Hepatocyte (in vitro differentiated cells): Measurements from ENCODE around the gene PHLPP1. TPM values are rescaled to one million over a fixed set of nuclear protein-coding genes. Genes with fewer than 3 reads are reported as not detected.

ENCODE experiments used
- DNase-seq: peaks from one replicate; pipeline ENCODE4 v3.0.0-alpha.2; 2016; ENCODE audit warnings: low spot score
- H2AFZ ChIP-seq: fragments of 200-600 bp; sonication (generic); 2 replicates; pipeline ENCODE4 v1.6.0; 2016; ENCODE audit warnings: antibody characterized with exemption, mild to moderate bottlenecking
- H3K27ac ChIP-seq: fragments of 200-600 bp; sonication (generic); 2 replicates; pipeline ENCODE4 v1.5.1; 2016; ENCODE audit warnings: mild to moderate bottlenecking
- H3K27me3 ChIP-seq: fragments of 200-600 bp; sonication (generic); 2 replicates; pipeline ENCODE4 v1.6.1; 2016
- H3K36me3 ChIP-seq: fragments of 200-600 bp; sonication (generic); replicated peaks from 2 replicates; pipeline ENCODE4 v1.5.1; 2016; ENCODE audit warnings: low read depth; ENCODE audit not compliant: insufficient read depth
- H3K4me1 ChIP-seq: fragments of 200-600 bp; sonication (generic); 2 replicates; pipeline ENCODE4 v1.5.1; 2016; ENCODE audit warnings: mild to moderate bottlenecking, moderate library complexity; ENCODE audit not compliant: insufficient read depth
- H3K4me2 ChIP-seq: fragments of 200-600 bp; sonication (generic); 2 replicates; pipeline ENCODE4 v1.6.0; 2016
- H3K4me3 ChIP-seq: fragments of 200-600 bp; sonication (generic); 2 replicates; pipeline ENCODE4 v1.5.1; 2016; ENCODE audit warnings: mild to moderate bottlenecking
- H3K79me2 ChIP-seq: fragments of 200-600 bp; sonication (generic); 2 replicates; pipeline ENCODE4 v1.6.0; 2017; ENCODE audit warnings: mild to moderate bottlenecking
- H3K9me2 ChIP-seq: fragments of 200-600 bp; sonication (generic); replicated peaks from 2 replicates; pipeline ENCODE4 v1.6.0; 2017; ENCODE audit warnings: mild to moderate bottlenecking; ENCODE audit not compliant: insufficient read depth
- H3K9me3 ChIP-seq: fragments of 200-600 bp; sonication (generic); 2 replicates; pipeline ENCODE4 v1.5.1; 2016; ENCODE audit warnings: low read depth, mild to moderate bottlenecking
- H4K20me1 ChIP-seq: fragments of 200-600 bp; sonication (generic); 2 replicates; pipeline ENCODE4 v1.6.0; 2016; ENCODE audit warnings: mild to moderate bottlenecking; ENCODE audit not compliant: insufficient read depth, poor library complexity, severe bottlenecking
- CTCF ChIP-seq: fragments of 200-600 bp; sonication (generic); IDR thresholded peaks from 2 replicates; pipeline ENCODE4 v1.5.1; 2016; ENCODE audit warnings: antibody characterized with exemption, mild to moderate bottlenecking; ENCODE audit not compliant: poor library complexity
- EZH2 ChIP-seq: fragments of 200-600 bp; sonication (generic); IDR thresholded peaks from 2 replicates; pipeline ENCODE4 v1.6.1; 2016; ENCODE audit warnings: antibody characterized with exemption, mild to moderate bottlenecking, borderline replicate concordance
- EZH2phosphoT487 ChIP-seq: fragments of 200-600 bp; sonication (generic); IDR thresholded peaks from one replicate; pipeline ENCODE4 v1.6.1; 2018; ENCODE audit warnings: antibody characterized with exemption, mild to moderate bottlenecking, low read depth, moderate library complexity; ENCODE audit not compliant: unreplicated experiment, severe bottlenecking
- WGBS: methylation state at CpG from one replicate; pipeline ENCODE4 v1.1.6; 2016; ENCODE audit warnings: low lambda C conversion rate; ENCODE audit errors: missing lambda C conversion rate; 5-methylcytosine and 5-hydroxymethylcytosine counted together
- polyA plus RNA-seq: library from polyadenylated mRNA; unstranded; fragments of >200 nt; fragmentation: Nextera tagmentation; extraction: Ambion mirVana; gene quantifications from 2 replicates; pipeline ENCODE4 v1.2.1, GENCODE V29; 2016
- total RNA-seq: library from RNA; depleted of rRNA; stranded (reverse); fragments of >200 nt; gene quantifications from 2 replicates; pipeline ENCODE4 v1.2.3, GENCODE V29; 2014

PHLPP1 gene
- total and polyA plus RNA-seq, 2 experiments from 2014 or later, result 7.3 to 14.3 TPM

GRCh38 chr18:62976227-62976626, 260.9 kb downstream of the PHLPP1 start:
- no peaks in the 10 kb centered on the region for H3K79me2 ChIP-seq
- DNase-seq, result no peak
- no peaks in the 10 kb centered on the region for H3K9me2 ChIP-seq
- TF ChIP-seq CTCF, result no peak
- no peak for TF ChIP-seq EZH2phosphoT487
- no peak for TF ChIP-seq EZH2
- no peaks in the 10 kb centered on the region for H3K36me3 ChIP-seq
- H4K20me1 ChIP-seq, result no peaks in the 10 kb centered on the region
- WGBS, result 83% methylated on average over 5 of the region's 5 CpGs
- no peaks in the 10 kb centered on the region for H3K9me3 ChIP-seq
- no peak overlapping the region for H3K4me2 ChIP-seq
- no peak overlapping the region for H3K4me3 ChIP-seq
- no peak overlapping the region for H3K27ac ChIP-seq
- no peaks in the 10 kb centered on the region for H3K4me1 ChIP-seq
- H3K27me3 ChIP-seq, result no peaks in the 10 kb centered on the region
- no peak overlapping the region for H2AFZ ChIP-seq

GRCh38 chr18:62977512-62977911, 262.2 kb downstream of the PHLPP1 start:
- Histone ChIP-seq H3K27ac (no peak overlapping the region), H2AFZ (no peak overlapping the region), H3K36me3 (no peaks in the 10 kb centered on the region), H4K20me1 (no peaks in the 10 kb centered on the region), H3K27me3 (no peaks in the 10 kb centered on the region), H3K9me2 (no peaks in the 10 kb centered on the region), H3K4me2 (no peak overlapping the region), H3K4me3 (no peak overlapping the region), H3K9me3 (no peaks in the 10 kb centered on the region), H3K79me2 (no peaks in the 10 kb centered on the region), H3K4me1 (no peaks in the 10 kb centered on the region)
- DNase-seq, result no peak
- WGBS, result 94% methylated on average over 4 of the region's 4 CpGs
- TF ChIP-seq CTCF (no peak), EZH2phosphoT487 (no peak), EZH2 (no peak)

- no peak overlapping the region for H3K27ac ChIP-seq
- H3K4me3 ChIP-seq, result no peak overlapping the region
- no peak for TF ChIP-seq EZH2phosphoT487
- H3K36me3 ChIP-seq, result no peaks in the 10 kb centered on the region
- H3K27me3 ChIP-seq, result no peaks in the 10 kb centered on the region
- no peak overlapping the region for H3K4me2 ChIP-seq
- H3K4me1 ChIP-seq, result no peaks in the 10 kb centered on the region
- DNase-seq, result no peak
- no peaks in the 10 kb centered on the region for H3K9me2 ChIP-seq
- no peaks in the 10 kb centered on the region for H4K20me1 ChIP-seq
- WGBS, result 98% methylated on average over 41 of the region's 42 CpGs
- no peaks in the 10 kb centered on the region for H3K79me2 ChIP-seq
- H3K9me3 ChIP-seq, result no peaks in the 10 kb centered on the region
- no peak overlapping the region for H2AFZ ChIP-seq
These were observed 263.1 kb downstream of the PHLPP1 start for GRCh38 chr18:62978251-62979049.

GRCh38 chr18:62979176-62979575, 263.8 kb downstream of the PHLPP1 start:
- Histone ChIP-seq H3K79me2 (no peaks in the 10 kb centered on the region), H3K4me2 (no peak overlapping the region), H3K9me3 (no peaks in the 10 kb centered on the region), H3K27ac (no peak overlapping the region), H3K36me3 (no peaks in the 10 kb centered on the region), H3K27me3 (no peaks in the 10 kb centered on the region), H3K4me1 (no peaks in the 10 kb centered on the region), H4K20me1 (no peaks in the 10 kb centered on the region), H3K9me2 (no peaks in the 10 kb centered on the region), H2AFZ (no peak overlapping the region), H3K4me3 (no peak overlapping the region)
- TF ChIP-seq EZH2phosphoT487 (no peak), EZH2 (no peak), CTCF (no peak)
- no peak for DNase-seq
- 85% methylated on average over 13 of the region's 13 CpGs for WGBS
